Spinal cord (tissue), 10 donors: ENCODE results near the gene DIRAS1. TPM values are rescaled to one million over a fixed set of nuclear protein-coding genes. Genes with fewer than 3 reads are reported as not detected.

Experiments used
- DNase-seq, 6 donors: peaks; one replicate each; pipeline versions ENCODE4 v3.0.0 to v3.0.0-alpha.2; 2013 to 2015; ENCODE audit warnings: low spot score in 6 of 6, low read depth in 4 of 6
- H3K27ac ChIP-seq: one replicate; pipeline ENCODE4 v1.5.1; 2013; ENCODE audit warnings: low read depth, low read length, control low read depth
- H3K27me3 ChIP-seq: one replicate; pipeline ENCODE4 v1.6.1; 2013; ENCODE audit warnings: low read length; ENCODE audit not compliant: control insufficient read depth, insufficient read depth
- H3K36me3 ChIP-seq: one replicate; pipeline ENCODE4 v1.6.1; 2013; ENCODE audit warnings: low read length; ENCODE audit not compliant: control insufficient read depth, insufficient read depth
- H3K4me1 ChIP-seq: one replicate; pipeline ENCODE4 v1.6.1; 2013; ENCODE audit warnings: low read length; ENCODE audit not compliant: control insufficient read depth, insufficient read depth
- H3K4me3 ChIP-seq: one replicate; pipeline ENCODE4 v1.5.1; 2013; ENCODE audit warnings: low read depth, low read length, control low read depth
- H3K9me3 ChIP-seq: one replicate; pipeline ENCODE4 v1.6.1; 2013; ENCODE audit warnings: low read length; ENCODE audit not compliant: control insufficient read depth, insufficient read depth
- WGBS: methylation state at CpG from one replicate; pipeline ENCODE4 v1.1.5; 2013; ENCODE audit warnings: missing lambda C conversion rate; ENCODE audit not compliant: insufficient coverage; 5-methylcytosine and 5-hydroxymethylcytosine counted together
- polyA plus RNA-seq, 2 donors: library from polyadenylated mRNA; unstranded; fragments of 120-200 nt; gene quantifications; one replicate each; pipeline ENCODE4 v1.2.1, GENCODE V29; 2013; ENCODE audit not compliant: insufficient read length in 2 of 2
- total RNA-seq, 2 donors: library from RNA; depleted of rRNA in 1 of 2; stranded (reverse); fragments of 120-200 nt in 1 of 2; fragments of >200 nt in 1 of 2; gene quantifications; one replicate each; pipeline versions ENCODE4 v1.2.3 to v1.2.4, GENCODE V29; 2013 to 2014
- donor health status: healthy.

Gene DIRAS1
- total and polyA plus RNA-seq, 4 donors: 6.9 to 72.6 (median 43.2) TPM

DNA sequence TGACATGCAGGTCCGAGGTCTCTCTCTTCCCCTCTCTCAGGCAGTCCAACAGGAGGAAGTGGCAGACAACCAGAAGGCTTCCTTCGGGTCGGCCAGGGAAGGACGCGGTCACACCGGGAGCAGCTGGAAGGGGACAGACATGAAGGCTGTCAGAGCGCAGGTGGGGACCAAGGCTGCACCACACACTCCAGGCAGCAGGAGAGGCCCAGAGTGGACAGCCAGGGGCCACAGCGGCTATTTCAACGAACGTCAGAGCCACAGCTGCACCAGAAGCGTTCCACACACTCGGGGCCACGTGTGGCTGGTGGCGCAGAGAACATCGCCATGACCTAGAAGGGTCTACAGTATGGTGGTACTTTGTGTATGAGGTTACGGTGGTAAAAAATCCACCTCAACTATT is 34.6 kb upstream of the DIRAS1 start:
- Histone ChIP-seq H3K9me3 (no peaks in the 10 kb centered on the region), H3K36me3 (peaks cover 78% of the 10 kb centered on the region), H3K27ac (no peak overlapping the region), H3K4me3 (no peak overlapping the region), H3K4me1 (no peaks in the 10 kb centered on the region), H3K27me3 (no peaks in the 10 kb centered on the region)
- no peak for DNase-seq
- WGBS: 93% methylated on average over 9 of the region's 16 CpGs

DNA sequence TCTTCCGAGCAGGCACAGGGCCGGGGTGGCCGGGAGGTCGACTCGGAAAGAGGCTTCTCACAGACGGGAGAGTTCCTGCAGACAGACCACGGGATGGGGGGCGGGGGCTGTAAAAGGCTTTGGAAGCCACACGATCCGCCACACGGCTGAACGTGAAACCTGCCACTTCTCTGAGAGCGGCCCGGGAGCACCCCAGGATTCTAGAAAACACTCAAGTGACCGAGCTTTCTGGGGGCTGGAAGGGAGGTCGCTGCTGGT is 34.2 kb upstream of the DIRAS1 start:
- H3K36me3 ChIP-seq: peaks cover 74% of the 10 kb centered on the region
- no peaks in the 10 kb centered on the region for H3K9me3 ChIP-seq
- no peaks in the 10 kb centered on the region for H3K4me1 ChIP-seq
- H3K4me3 ChIP-seq: no peak overlapping the region
- WGBS: 86% methylated on average over 16 of the region's 16 CpGs
- H3K27ac ChIP-seq: no peak overlapping the region
- no peaks in the 10 kb centered on the region for H3K27me3 ChIP-seq
- DNase-seq: no peak

DNA sequence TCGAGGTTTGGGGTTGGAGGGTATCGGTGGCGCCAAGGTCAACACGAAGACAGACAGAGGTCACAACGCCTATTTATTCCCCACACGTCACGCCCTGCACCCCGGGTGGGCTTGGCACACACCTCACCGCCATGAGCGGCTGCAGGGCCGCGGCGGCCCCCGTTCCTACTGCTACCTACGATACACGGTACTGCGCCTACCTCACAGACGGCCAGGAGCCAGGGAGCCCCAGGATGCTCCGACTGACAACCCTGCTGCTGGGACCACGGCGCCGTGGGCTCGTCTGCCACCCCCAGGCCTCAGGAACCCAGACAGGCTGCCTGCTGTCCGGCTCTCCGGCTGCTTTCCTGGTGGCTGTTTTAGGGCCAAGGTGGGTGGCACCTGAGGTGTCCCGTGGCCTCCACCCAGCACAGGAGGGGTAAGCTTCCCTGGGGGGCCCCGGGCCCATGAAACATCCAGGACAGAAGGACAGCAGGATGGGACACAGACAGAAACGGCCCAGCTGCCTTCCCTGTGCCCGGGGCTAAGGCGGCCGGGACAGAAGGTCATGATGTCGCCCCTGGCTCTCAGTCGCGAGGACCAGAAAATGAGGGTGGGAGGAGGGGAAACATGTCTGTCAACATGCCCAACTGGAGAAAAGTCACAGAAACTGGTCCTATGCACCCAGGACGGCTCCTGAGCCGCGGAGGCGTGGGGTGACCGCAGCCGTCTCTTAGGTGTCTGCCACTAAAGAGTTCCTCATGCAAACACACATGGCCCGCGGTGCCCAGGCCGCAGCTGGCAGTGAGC is 33.7 kb upstream of the DIRAS1 start:
- Histone ChIP-seq H3K27ac (no peak overlapping the region), H3K4me3 (no peak overlapping the region), H3K9me3 (no peaks in the 10 kb centered on the region), H3K4me1 (no peaks in the 10 kb centered on the region), H3K27me3 (no peaks in the 10 kb centered on the region), H3K36me3 (peaks cover 73% of the 10 kb centered on the region)
- DNase-seq: no peak
- WGBS: 95% methylated on average over 43 of the region's 43 CpGs

DNA sequence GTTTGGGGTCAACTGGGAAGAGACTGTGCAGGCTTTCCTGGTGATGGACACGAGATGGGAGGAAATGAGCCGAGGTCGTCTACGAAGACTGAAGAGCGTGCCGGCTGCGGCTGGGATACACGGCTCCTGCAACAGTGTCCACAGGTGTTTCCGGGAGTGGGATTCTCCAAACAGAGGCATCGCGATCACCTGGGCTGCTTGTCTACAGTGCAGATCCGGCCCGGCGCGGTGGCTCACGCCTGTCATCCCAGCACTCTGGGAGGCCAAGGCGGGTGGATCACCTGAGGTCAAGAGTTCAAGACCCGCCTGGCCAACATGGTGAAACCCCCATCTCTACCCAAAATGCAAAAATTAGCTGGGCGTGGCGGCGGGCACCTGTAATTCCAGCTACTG is 30.3 kb upstream of the DIRAS1 start:
- no peaks in the 10 kb centered on the region for H3K27me3 ChIP-seq
- H3K9me3 ChIP-seq: no peaks in the 10 kb centered on the region
- H3K4me3 ChIP-seq: no peak overlapping the region
- H3K27ac ChIP-seq: no peak overlapping the region
- WGBS: 93% methylated on average over 20 of the region's 21 CpGs
- H3K4me1 ChIP-seq: peaks cover 7% of the 10 kb centered on the region
- no peak for DNase-seq
- peaks cover 39% of the 10 kb centered on the region for H3K36me3 ChIP-seq

DNA sequence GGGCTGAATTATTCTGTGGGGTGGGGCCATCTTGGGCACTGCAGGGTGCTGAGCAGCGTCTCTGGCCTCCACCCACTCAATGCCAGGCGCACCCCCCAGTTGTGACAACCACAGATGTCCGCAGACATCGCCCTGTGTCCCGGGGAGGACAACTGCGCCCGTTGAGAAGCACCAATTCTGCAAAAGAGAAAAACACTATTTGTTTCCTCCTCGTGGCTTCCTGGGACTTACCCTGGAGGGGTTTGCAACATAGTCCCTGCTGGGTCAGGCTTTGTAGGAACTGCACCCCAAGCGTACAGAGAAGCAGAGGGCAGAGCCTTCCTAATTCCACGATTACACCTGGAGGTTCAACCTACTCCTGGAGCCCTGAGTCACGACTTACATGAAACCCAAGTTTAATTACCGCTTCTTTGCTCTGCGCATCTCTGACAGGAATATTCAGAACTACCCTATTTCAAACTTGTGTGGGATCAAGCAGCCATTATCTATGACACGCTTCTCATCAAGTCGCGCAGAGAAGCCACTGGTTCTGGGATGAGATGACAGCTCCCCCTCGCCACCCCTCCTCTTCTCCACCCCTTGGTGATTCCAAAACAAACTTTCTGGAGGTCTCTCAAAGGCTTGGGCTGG is 29.8 kb upstream of the DIRAS1 start:
- H3K36me3 ChIP-seq: peaks cover 34% of the 10 kb centered on the region
- H3K9me3 ChIP-seq: no peaks in the 10 kb centered on the region
- H3K4me3 ChIP-seq: no peak overlapping the region
- 78% methylated on average over 16 of the region's 17 CpGs for WGBS
- H3K27me3 ChIP-seq: no peaks in the 10 kb centered on the region
- no peak overlapping the region for H3K27ac ChIP-seq
- DNase-seq: no peak
- peaks cover 7% of the 10 kb centered on the region for H3K4me1 ChIP-seq

DNA sequence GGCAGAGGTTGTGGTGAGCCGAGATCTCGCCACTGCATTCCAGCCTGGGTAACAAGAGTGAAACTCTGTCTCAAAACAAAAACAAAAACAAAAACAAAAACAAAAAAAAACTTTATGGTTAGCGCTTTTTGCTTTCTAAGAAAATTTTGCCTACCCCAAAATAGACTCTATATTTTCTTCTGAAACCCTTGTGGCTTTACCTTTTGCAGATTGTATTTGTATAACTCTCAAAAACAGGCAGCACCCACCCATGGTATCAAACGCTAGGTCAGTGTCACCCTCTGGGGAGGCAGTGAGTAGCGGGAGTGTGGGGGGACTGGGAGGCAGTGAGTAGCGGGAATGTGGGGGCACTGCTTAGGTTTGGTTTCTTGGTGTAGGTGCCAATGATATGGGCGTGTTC is 26.2 kb upstream of the DIRAS1 start:
- no peaks in the 10 kb centered on the region for H3K9me3 ChIP-seq
- peaks cover 3% of the 10 kb centered on the region for H3K27me3 ChIP-seq
- H3K4me1 ChIP-seq: peaks cover 7% of the 10 kb centered on the region
- no peak overlapping the region for H3K27ac ChIP-seq
- H3K36me3 ChIP-seq: no peaks in the 10 kb centered on the region
- no peak for DNase-seq
- no peak overlapping the region for H3K4me3 ChIP-seq
- 89% methylated on average over 2 of the region's 7 CpGs for WGBS

DNA sequence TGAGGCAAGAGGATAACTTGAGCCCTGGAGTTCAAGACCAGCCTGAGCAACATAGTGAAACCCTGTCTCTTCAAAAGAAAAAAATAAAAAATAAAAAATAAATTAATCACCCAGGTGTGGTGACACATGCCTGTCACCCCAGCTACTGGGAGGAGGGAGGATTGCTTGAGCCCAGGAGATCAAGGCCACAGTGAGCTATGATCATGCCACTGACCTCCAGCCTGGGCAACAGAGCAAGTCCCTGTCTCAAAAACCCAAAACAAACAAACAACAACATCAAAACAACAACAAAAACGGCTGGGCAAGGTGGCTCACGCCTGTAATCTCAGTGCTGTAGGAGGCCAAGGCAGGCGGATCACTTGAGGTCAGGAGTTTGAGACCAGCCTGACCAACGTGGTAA is 22.9 kb upstream of the DIRAS1 start:
- Histone ChIP-seq H3K9me3 (no peaks in the 10 kb centered on the region), H3K27ac (no peak overlapping the region), H3K27me3 (peaks cover 5% of the 10 kb centered on the region), H3K36me3 (no peaks in the 10 kb centered on the region), H3K4me1 (peaks cover 14% of the 10 kb centered on the region), H3K4me3 (no peak overlapping the region)
- DNase-seq: no peak
- WGBS: no CpG with 5 or more reads among the region's 4 CpGs

DNA sequence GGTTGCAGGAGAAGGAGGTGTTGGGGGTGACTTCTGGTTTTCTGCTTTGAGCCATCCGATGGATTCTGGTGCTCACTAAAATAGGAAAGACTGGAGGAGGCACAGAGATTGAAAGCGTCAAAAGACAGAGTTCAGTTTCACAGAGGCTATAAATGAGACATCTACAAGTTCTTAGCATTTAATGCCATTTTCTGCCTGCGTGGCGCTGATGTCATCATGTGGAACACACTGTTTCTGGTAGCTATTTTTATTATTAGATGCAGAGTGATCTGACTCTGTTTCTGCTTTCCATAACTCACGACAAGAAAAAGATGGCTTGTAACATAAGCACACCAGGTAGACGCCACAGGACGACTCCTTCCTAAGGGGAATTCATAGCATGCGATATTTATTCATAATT is 21.9 kb upstream of the DIRAS1 start:
- no peaks in the 10 kb centered on the region for H3K9me3 ChIP-seq
- WGBS: 80% methylated on average over 2 of the region's 8 CpGs
- no peak for DNase-seq
- no peaks in the 10 kb centered on the region for H3K36me3 ChIP-seq
- no peak overlapping the region for H3K27ac ChIP-seq
- no peak overlapping the region for H3K4me3 ChIP-seq
- peaks cover 17% of the 10 kb centered on the region for H3K4me1 ChIP-seq
- H3K27me3 ChIP-seq: peaks cover 5% of the 10 kb centered on the region

DNA sequence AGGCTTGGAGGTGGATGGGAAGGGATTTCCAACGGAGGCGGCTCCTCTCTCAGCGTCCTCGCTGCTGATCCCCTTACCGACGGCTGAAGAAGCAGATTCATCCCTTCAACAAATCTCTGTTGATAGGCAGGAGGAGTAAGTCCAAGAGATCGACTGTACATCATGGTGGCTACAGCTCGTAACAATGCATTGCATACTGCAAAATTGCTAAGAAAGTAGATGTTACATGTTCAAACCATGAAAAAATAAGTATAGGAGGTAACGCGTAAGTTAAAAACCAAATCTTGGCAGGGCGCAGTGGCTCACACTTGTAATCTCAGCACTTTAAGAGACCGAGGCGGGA is 19.1 kb upstream of the DIRAS1 start:
- peak overlapping the region; percentile 81 for H3K4me3 ChIP-seq
- DNase-seq: no peak
- H3K9me3 ChIP-seq: no peaks in the 10 kb centered on the region
- H3K4me1 ChIP-seq: peaks cover 17% of the 10 kb centered on the region
- peaks cover 20% of the 10 kb centered on the region for H3K36me3 ChIP-seq
- no peak overlapping the region for H3K27ac ChIP-seq
- peaks cover 5% of the 10 kb centered on the region for H3K27me3 ChIP-seq
- WGBS: 59% methylated on average over 6 of the region's 13 CpGs

DNA sequence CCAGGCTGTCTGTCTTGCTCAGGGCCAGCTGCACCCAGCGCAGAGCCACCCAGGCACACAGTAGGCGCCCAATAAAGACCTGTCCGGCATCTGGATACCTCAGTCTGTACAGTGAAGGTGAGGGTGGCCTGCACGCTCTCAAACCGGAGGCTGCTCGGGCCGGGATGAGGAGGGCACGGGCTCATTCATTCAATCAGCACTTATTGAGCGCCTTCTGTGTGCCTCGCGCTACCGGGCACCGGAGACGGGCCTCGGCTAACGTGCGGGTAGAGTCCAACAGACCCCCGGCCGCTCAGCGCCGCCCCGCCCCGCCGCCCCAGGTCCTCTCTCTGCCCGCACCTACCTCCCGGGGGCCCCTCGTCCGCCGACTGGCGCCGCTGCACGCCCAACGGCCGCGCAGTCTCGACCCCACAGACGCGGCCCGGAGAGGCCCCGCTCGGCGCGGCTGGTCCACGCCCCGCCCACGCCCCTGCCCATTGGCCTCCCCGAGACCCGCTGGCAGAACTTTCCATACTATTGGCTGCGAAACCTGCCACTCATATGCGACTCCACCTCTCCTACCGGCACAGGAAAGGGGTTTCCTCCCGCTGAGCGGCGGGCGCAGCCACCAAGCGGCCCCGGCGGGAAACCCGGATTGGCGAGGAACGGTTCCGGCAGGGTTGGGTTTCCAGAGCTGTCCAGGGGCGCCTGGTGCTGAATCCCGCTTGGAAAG is 18.6 kb upstream of the DIRAS1 start, which contains the start of gene SLC39A3:
Gene SLC39A3, minus strand, starts transcription at position 416 of the 712 bp plus-strand sequence. CDS start 2,760 bp downstream, outside the sequence.
- Histone ChIP-seq H3K27me3 (peaks cover 5% of the 10 kb centered on the region), H3K36me3 (peaks cover 26% of the 10 kb centered on the region), H3K9me3 (no peaks in the 10 kb centered on the region), H3K27ac (no peak within 1 kb of the TSS), H3K4me3 (peak within 1 kb of the TSS; percentile 81), H3K4me1 (peaks cover 17% of the 10 kb centered on the region)
- WGBS: under 1% methylated on average over 63 of the region's 64 CpGs
- DNase-seq: peak; percentile 88 to 100 (median 99)
